K562 (cell line): ENCODE data around the gene C2orf42. TPM values are rescaled to one million over a fixed set of nuclear protein-coding genes. Genes with fewer than 3 reads are reported as not detected.

ENCODE experiments used
- BRD4 ChIP-seq: fragments of 200-600 bp; sonication (generic); IDR thresholded peaks from 2 replicates; pipeline ENCODE4 v1.6.1; 2017; ENCODE audit warnings: inconsistent platforms
- CHD2 ChIP-seq: IDR thresholded peaks from 2 replicates; pipeline ENCODE4 v1.6.1; 2011; ENCODE audit warnings: low read depth, low read length
- E2F5 ChIP-seq: sonication (generic); formaldehyde crosslinking; IDR thresholded peaks from 2 replicates; pipeline ENCODE4 v1.8.0; 2022; ENCODE audit warnings: mild to moderate bottlenecking, missing genetic modification reagents
- ETV1 ChIP-seq: fragments of 450-650 bp; conservative IDR thresholded peaks from 2 replicates; pipeline ENCODE4 v1.6.1; 2016; ENCODE audit warnings: missing genetic modification characterization, control low read depth, low read depth, missing compliant biosample characterization
- FOXK1 ChIP-seq: sonication (generic); formaldehyde crosslinking; IDR thresholded peaks from 2 replicates; pipeline ENCODE4 v1.8.0; 2022; ENCODE audit warnings: missing genetic modification reagents, mild to moderate bottlenecking, borderline replicate concordance
- HDAC1 ChIP-seq, 2 experiments: fragments of 450-650 bp; IDR thresholded peaks; 2 replicates each; pipeline ENCODE4 v1.6.1; 2016 to 2017; ENCODE audit warnings: inconsistent platforms in 1 of 2, mild to moderate bottlenecking in 1 of 2, moderate library complexity in 1 of 2
- HDAC6 ChIP-seq: IDR thresholded peaks from 2 replicates; pipeline ENCODE4 v1.6.1; 2012; ENCODE audit warnings: low read depth, mild to moderate bottlenecking, control low read depth, inconsistent platforms, low read length, moderate library complexity
- ILK ChIP-seq: fragments of 450-650 bp; IDR thresholded peaks from 2 replicates; pipeline ENCODE4 v1.6.1; 2016; ENCODE audit warnings: missing genetic modification characterization, low read depth, mild to moderate bottlenecking, missing compliant biosample characterization, moderate library complexity, borderline replicate concordance
- MAX ChIP-seq: sonication (generic); formaldehyde crosslinking; IDR thresholded peaks from 2 replicates; pipeline ENCODE4 v1.9.0; 2022; ENCODE audit warnings: mild to moderate bottlenecking, missing genetic modification reagents
- MED1 ChIP-seq: sonication (generic); formaldehyde crosslinking; IDR thresholded peaks from 2 replicates; pipeline ENCODE4 v1.8.1; 2023; ENCODE audit warnings: missing genetic modification reagents, borderline replicate concordance
- MEF2A ChIP-seq: IDR thresholded peaks from 2 replicates; pipeline ENCODE4 v1.6.1; 2011; ENCODE audit warnings: low read depth, mild to moderate bottlenecking, low read length, moderate library complexity; ENCODE audit not compliant: control insufficient read depth
- NFYB ChIP-seq: IDR thresholded peaks from 2 replicates; pipeline ENCODE4 v1.6.1; 2011; ENCODE audit warnings: mild to moderate bottlenecking, moderate library complexity; ENCODE audit not compliant: insufficient read length; ENCODE audit errors: extremely low read depth
- NRF1 ChIP-seq, 2 experiments: fragments of 450-650 bp; IDR thresholded peaks in 1 of 2; conservative IDR thresholded peaks in 1 of 2; 2 replicates each; pipeline ENCODE4 v1.6.1; 2014; ENCODE audit warnings: mild to moderate bottlenecking in 2 of 2
- PATZ1 ChIP-seq: fragments of 250-450 bp; sonication (Bioruptor Pico); IDR thresholded peaks from 2 replicates; pipeline ENCODE4 v1.5.0; 2020; ENCODE audit warnings: mild to moderate bottlenecking, borderline replicate concordance
- PBX2 ChIP-seq, 2 experiments: IDR thresholded peaks in 1 of 2; conservative IDR thresholded peaks in 1 of 2; 2 replicates each; pipeline ENCODE4 v1.6.1; 2016; ENCODE audit warnings: low read depth in 2 of 2, mild to moderate bottlenecking in 1 of 2, missing compliant biosample characterization in 1 of 2, missing genetic modification characterization in 1 of 2, moderate library complexity in 1 of 2
- POLR2H ChIP-seq: IDR thresholded peaks from 2 replicates; pipeline ENCODE4 v1.6.1; 2016; ENCODE audit warnings: missing genetic modification characterization, low read depth, mild to moderate bottlenecking, control low read depth, missing compliant biosample characterization, moderate library complexity
- RBM17 ChIP-seq: fragments of 200-400 bp; formaldehyde crosslinking; IDR thresholded peaks from 2 replicates; pipeline ENCODE4 v1.6.1; 2017; ENCODE audit warnings: low read depth, mild to moderate bottlenecking, low read length, borderline replicate concordance
- SMARCA5 ChIP-seq: fragments of 450-650 bp; IDR thresholded peaks from 2 replicates; pipeline ENCODE4 v1.6.1; 2016
- U2AF1 ChIP-seq: fragments of 200-400 bp; formaldehyde crosslinking; optimal IDR thresholded peaks from 2 replicates; pipeline ENCODE3; 2017; ENCODE audit warnings: mild to moderate bottlenecking, low read depth, low read length, moderate library complexity
- U2AF2 ChIP-seq: fragments of 200-400 bp; formaldehyde crosslinking; optimal IDR thresholded peaks from 2 replicates; pipeline ENCODE3; 2017; ENCODE audit warnings: low read depth, mild to moderate bottlenecking, low read length
- ZFP1 ChIP-seq: fragments of 450-650 bp; formaldehyde crosslinking; IDR thresholded peaks from 2 replicates; pipeline ENCODE4 v1.4.0; 2020; ENCODE audit warnings: mild to moderate bottlenecking, mixed read lengths
- ZNF445 ChIP-seq: fragments of 250-450 bp; sonication (Bioruptor Pico); IDR thresholded peaks from 2 replicates; pipeline ENCODE4 v1.4.0; 2020; ENCODE audit warnings: low read depth, mild to moderate bottlenecking, moderate library complexity
- polyA plus RNA-seq, 8 experiments: library from polyadenylated mRNA; depleted of rRNA in 4 of 8; stranded (reverse) in 5 of 8; unstranded in 3 of 8; fragments of >200 nt; fragmentation: Nextera tagmentation in 2 of 8; fragmentation: Illumina TruSeq in 1 of 8; extraction: Ambion mirVana in 2 of 8; extraction: Trizol in 1 of 8; gene quantifications; 2 replicates each; pipeline versions ENCODE4 v1.2.1 to v1.2.3, GENCODE V29; 2011 to 2014; ENCODE audit warnings: inconsistent platforms in 1 of 8, missing spikeins in 1 of 8
- total RNA-seq, 7 experiments: library from RNA; depleted of rRNA in 6 of 7; stranded (reverse); fragments of >200 nt in 6 of 7; fragmentation: Illumina TruSeq in 2 of 7; extraction: Trizol in 2 of 7; gene quantifications; 2 replicates each; pipeline versions ENCODE4 v1.2.1 to v1.2.3, GENCODE V29; 2011 to 2021; ENCODE audit warnings: low replicate concordance in 1 of 7

Gene C2orf42
- total and polyA plus RNA-seq, 9 of the 15 experiments (the other 6 are each of a cell fraction or from before 2014, with no cell fraction given), result 4.6 to 10.9 (median 7.5) TPM

- TF ChIP-seq ETV1 (tag) (peak; percentile 96), NFYB (peak; percentile 80), PATZ1 (CRISPR knock-in tag) (no peak), ZNF445 (CRISPR knock-in tag) (no peak), MEF2A (no peak), SMARCA5 (no peak), FOXK1 (peak; percentile 72; the same call in 1 of the 2 replicates), NRF1 (conservative IDR thresholded peaks at IDR 0.05 in 1 of 2, IDR thresholded peaks at IDR 0.05 in 1 of 2) (peak; percentile 74 to 80), MAX (no peak), HDAC6 (no peak), E2F5 (no peak), HDAC1 (IDR thresholded peaks at IDR 0.05) (peak in 1 of 2 experiments; percentile 82; a peak in 1 of 4 replicates), POLR2H (peak; percentile 95), U2AF2 (no peak), PBX2 (CRISPR knock-in tag; IDR thresholded peaks at IDR 0.05; ENCODE audit: low read depth) (no peak), PBX2 (tag; conservative IDR thresholded peaks at IDR 0.05; ENCODE audit: low read depth) (no peak), BRD4 (peak; percentile 84; the same call in 1 of the 2 replicates), CHD2 (peak; percentile 80), MED1 (CRISPR knock-in tag) (no peak), RBM17 (no peak), ZFP1 (CRISPR knock-in tag) (no peak), ILK (tag) (no peak), U2AF1 (no peak)
Measured at GRCh38 chr2:70190418-70191243, at the start of gene C2orf42 (continued).
